ENCODE results near the gene COL16A1. TPM values are rescaled to one million over a fixed set of nuclear protein-coding genes. Genes with fewer than 3 reads are reported as not detected.

COL16A1 gene
- total RNA-seq, 2 donors from 2014 or later, result 10.1 to 15.8 TPM

GRCh38 chr1:31657020-31657804 lies 46.6 kb downstream of the COL16A1 start:
- H3K27ac ChIP-seq, result no peak overlapping the region
- no peaks in the 10 kb centered on the region for H3K36me3 ChIP-seq (replicated peaks in 1 of 2; ENCODE audit: insufficient read depth in 1 of 2, low read depth in 2 of 2)
- no peak for ATAC-seq

DNA sequence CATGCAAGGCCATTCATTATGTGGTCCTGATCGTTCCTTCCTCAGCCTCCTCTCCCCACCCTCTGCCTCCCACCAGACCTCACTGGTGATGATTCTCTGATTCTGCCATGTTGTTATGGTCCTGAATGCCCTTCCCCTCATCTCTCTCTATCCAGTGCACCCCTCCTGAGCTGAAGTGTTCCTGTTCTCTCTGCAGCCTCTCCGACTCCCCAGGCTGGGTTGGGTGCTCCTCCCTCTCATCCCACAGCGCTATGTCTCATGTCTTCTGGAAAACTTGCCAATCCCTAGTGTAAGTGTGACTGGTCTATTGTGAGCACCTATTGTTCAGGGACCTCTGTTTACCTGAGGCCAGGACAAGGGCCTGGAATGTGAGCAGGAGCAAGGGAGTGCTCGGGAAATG lies 48.1 kb downstream of the COL16A1 start:
- TF ChIP-seq POLR2A (IDR thresholded peaks at IDR 0.05), result no peak
- TF ChIP-seq, protein P1, sequence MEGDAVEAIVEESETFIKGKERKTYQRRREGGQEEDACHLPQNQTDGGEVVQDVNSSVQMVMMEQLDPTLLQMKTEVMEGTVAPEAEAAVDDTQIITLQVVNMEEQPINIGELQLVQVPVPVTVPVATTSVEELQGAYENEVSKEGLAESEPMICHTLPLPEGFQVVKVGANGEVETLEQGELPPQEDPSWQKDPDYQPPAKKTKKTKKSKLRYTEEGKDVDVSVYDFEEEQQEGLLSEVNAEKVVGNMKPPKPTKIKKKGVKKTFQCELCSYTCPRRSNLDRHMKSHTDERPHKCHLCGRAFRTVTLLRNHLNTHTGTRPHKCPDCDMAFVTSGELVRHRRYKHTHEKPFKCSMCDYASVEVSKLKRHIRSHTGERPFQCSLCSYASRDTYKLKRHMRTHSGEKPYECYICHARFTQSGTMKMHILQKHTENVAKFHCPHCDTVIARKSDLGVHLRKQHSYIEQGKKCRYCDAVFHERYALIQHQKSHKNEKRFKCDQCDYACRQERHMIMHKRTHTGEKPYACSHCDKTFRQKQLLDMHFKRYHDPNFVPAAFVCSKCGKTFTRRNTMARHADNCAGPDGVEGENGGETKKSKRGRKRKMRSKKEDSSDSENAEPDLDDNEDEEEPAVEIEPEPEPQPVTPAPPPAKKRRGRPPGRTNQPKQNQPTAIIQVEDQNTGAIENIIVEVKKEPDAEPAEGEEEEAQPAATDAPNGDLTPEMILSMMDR (IDR thresholded peaks at IDR 0.05), result no peak
- Histone ChIP-seq H3K27ac (no peak overlapping the region), H3K27me3 (no peaks in the 10 kb centered on the region), H3K4me3 (no peak overlapping the region), H3K4me1 (no peaks in the 10 kb centered on the region), H3K9me3 (no peaks in the 10 kb centered on the region), H3K36me3 (replicated peaks in 1 of 2; ENCODE audit: insufficient read depth in 1 of 2, low read depth in 2 of 2) (no peaks in the 10 kb centered on the region)
- 66 to 81% methylated on average over 4 of the region's 4 CpGs for WGBS, 2 donors
- intact Hi-C loops (cut with DNase I), result no loop called here
- ATAC-seq (no peak), DNase-seq (no peak)

More at GRCh38 chr1:31657020-31657804, 46.6 kb downstream of the COL16A1 start:
- TF ChIP-seq, protein P1 (IDR thresholded peaks at IDR 0.05), result no peak
- TF ChIP-seq POLR2A (IDR thresholded peaks at IDR 0.05), result no peak
- H3K9me3 ChIP-seq, result no peaks in the 10 kb centered on the region
- no peak for DNase-seq
- intact Hi-C loops (cut with DNase I), result no loop called here
- H3K27me3 ChIP-seq, result no peaks in the 10 kb centered on the region
- H3K4me3 ChIP-seq, result no peak overlapping the region
- no peaks in the 10 kb centered on the region for H3K4me1 ChIP-seq
- 70 to 76% methylated on average over 9 to 13 of the region's 14 CpGs for WGBS, 2 donors

- H3K27ac ChIP-seq, result no peak overlapping the region
- ATAC-seq (no peak), DNase-seq (no peak)
- 74 to 88% methylated on average over 6 of the region's 6 CpGs for WGBS, 2 donors
- no peak overlapping the region for H3K4me3 ChIP-seq
- H3K36me3 ChIP-seq (replicated peaks in 1 of 2; ENCODE audit: insufficient read depth in 1 of 2, low read depth in 2 of 2), result no peaks in the 10 kb centered on the region
- intact Hi-C loops (cut with DNase I), result no loop called here
- no peak for TF ChIP-seq POLR2A (IDR thresholded peaks at IDR 0.05)
- TF ChIP-seq, protein P1 (IDR thresholded peaks at IDR 0.05), result no peak
- H3K4me1 ChIP-seq, result no peaks in the 10 kb centered on the region
- H3K9me3 ChIP-seq, result no peaks in the 10 kb centered on the region
- H3K27me3 ChIP-seq, result no peaks in the 10 kb centered on the region
Observed at GRCh38 chr1:31655104-31655503, 48.7 kb downstream of the COL16A1 start.

DNA sequence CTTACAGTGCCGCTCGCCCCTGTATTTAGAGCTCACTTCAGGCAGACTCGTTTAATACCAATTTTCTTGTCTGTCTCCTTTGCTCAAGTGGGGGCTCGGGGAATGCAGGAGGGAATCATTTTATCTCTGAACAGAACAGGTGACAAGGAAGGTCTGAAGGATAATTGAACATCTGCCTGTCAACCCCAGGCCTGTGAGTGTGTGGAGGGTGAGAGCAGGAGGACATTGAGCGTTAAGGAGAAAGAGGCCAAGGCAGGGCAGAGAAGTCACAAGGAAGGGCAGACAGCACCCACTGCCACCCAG lies 49.4 kb downstream of the COL16A1 start:
- no peaks in the 10 kb centered on the region for H3K36me3 ChIP-seq (replicated peaks in 1 of 2; ENCODE audit: insufficient read depth in 1 of 2, low read depth in 2 of 2)
- no peaks in the 10 kb centered on the region for H3K27me3 ChIP-seq
- intact Hi-C loops (cut with DNase I), result no loop called here
- H3K27ac ChIP-seq, result no peak overlapping the region
- no peaks in the 10 kb centered on the region for H3K9me3 ChIP-seq
- DNase-seq (no peak), ATAC-seq (no peak)
- TF ChIP-seq, protein P1 (IDR thresholded peaks at IDR 0.05), result no peak
- no peak for TF ChIP-seq POLR2A (IDR thresholded peaks at IDR 0.05)
- no peak overlapping the region for H3K4me3 ChIP-seq
- H3K4me1 ChIP-seq, result no peaks in the 10 kb centered on the region
- WGBS, 2 donors, result 79 to 81% methylated on average over 5 of the region's 5 CpGs
